Iris pigment epithelial cell (primary cell): ENCODE measurements around the gene GINS2.

Experiments
- DNase-seq: peaks from one replicate; pipeline ENCODE4 v3.0.0-alpha.2; 2011; ENCODE audit warnings: low read depth

Gene GINS2

GRCh38 chr16:85716022-85716679 is 27.4 kb upstream of the GINS2 start:
- no peak for DNase-seq

GRCh38 chr16:85715169-85716021 is 26.6 kb upstream of the GINS2 start:
- DNase-seq: peak; percentile 24

DNA sequence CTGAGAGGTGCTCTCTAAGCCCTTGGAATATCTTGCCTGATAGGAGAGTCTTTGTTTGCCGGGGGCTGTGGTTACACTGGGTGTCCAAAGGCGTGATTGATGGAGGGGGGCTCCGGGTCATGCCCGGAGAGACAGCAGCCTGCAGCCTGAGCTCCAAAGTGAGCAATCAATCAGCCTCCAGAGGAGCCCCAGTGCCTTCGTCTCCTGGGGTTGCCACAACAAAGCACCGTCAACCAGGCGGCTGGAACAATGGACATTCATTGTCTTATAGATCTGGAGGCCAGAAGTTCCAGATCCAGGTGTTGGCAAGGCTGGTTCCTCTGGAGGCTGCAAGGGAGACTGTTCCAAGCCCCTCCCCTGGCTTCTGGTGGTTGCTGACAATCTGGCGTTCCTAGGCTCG is 24.0 kb upstream of the GINS2 start:
- DNase-seq: no peak

DNA sequence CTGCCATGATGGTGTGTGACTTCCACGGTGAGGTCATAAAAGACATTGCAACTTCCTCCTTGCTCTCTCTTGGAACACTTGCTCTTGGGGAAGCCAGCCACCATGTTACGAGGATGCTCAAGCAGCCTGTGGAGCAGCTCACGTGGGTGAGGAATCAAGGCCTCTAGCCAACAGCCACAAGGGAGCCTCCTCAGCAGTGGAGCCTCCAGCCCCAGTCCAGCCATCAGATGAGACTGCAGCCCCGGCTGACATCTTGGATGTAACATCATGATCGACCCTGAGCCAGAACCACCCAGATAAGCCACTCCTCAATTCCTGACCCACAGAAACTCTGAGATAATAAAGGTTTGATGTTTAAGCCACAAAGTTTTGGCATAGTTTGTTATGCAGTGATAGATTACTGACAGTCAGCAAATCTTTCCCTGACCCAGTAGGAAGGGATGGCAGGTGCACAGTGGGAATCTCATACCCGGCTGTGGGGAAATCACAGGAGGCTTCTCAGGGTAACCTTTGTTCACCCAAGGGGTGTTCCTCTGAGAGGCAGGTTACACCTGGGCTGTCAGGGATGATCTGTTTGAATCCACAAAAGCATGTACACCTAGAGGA is 23.3 kb upstream of the GINS2 start:
- no peak for DNase-seq

DNA sequence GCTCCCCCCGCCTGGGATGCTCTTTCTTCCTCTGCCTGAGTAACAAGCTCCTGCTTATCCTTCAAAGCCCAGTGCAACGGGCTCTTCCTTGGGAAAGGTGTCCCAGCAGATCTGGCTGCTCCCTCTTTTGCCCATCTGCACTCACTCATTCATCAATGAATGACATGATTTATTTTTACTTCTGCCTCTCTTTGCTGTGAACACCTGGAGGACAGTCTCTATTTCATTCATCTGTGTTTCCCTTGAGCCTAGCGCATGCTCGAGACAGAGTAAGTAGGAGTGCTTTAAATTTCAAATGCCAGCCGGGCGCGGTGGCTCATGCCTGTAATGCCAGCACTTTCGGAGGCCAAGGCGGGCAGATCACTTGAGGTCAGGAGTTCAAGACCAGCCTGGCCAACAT is 22.0 kb upstream of the GINS2 start:
- DNase-seq: no peak

GRCh38 chr16:85709766-85710585 is 21.2 kb upstream of the GINS2 start:
- no peak for DNase-seq

DNA sequence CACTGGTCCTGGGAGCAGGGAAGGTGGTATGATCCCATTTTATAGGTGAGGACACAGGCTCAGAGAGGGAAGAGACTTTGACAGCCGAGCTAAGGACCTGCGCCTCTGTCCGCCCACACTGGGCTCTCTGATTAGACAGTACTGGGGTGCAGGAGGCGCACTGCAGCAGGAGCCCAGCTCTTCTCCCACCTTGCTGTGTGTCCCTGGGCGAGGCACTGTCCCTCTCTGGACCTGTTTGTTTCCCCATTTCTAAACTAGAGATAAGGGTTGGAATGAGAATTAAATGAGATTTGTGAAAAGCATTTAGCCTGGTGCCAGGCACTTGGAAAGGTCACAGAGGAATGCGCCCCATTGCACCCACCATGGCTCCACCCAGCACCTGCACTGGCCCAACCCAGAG is 19.6 kb upstream of the GINS2 start:
- no peak for DNase-seq

- DNase-seq: no peak
Measured at GRCh38 chr16:85707528-85708095, 18.9 kb upstream of the GINS2 start.

- DNase-seq: no peak
Measured at GRCh38 chr16:85706449-85707034, 17.8 kb upstream of the GINS2 start.

DNA sequence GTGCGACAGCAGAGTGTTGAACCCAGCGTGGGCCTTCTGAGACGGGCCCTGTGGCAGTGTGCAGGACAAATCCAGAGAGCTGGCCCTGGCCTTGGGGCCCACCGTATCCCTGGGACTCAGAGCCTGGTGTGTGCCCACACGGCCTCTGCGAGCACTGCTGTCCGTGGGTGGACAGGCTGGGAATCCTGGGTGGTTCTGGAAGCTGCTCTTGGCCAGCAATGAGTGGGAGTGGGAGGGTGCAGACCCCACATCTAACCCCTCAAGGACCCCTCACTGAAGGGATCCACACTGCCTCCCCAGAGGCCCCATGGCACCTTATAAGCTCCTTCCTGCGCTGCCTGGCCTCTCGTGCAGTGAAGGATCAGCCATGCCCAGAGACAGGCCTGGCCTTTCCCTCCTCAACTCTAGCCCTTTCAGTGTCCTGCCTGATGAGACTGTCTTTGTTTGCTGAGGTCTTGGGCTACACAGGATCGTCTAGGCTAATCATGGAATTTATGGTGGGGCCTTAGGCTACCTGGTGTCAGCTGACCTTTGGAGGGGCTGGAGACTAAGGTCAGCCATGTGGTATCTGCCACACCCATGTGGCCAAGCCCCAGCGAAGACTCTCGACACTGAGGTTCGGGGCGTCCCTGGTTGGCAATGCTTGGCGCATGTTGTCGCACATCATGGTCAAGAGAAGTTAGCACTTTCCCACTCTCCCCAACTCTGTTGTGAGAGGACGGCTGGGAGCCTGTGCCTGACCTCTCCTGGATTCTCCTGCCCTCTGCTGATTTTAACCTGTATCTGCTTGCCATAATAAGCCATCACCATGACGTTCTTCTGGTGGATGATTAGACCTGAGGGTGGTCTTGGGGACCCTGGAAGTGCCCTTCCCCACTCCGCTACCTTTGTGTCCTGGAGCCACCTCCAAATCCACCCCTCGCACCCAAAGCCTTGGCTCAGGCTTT is 16.4 kb upstream of the GINS2 start:
- DNase-seq: no peak

DNA sequence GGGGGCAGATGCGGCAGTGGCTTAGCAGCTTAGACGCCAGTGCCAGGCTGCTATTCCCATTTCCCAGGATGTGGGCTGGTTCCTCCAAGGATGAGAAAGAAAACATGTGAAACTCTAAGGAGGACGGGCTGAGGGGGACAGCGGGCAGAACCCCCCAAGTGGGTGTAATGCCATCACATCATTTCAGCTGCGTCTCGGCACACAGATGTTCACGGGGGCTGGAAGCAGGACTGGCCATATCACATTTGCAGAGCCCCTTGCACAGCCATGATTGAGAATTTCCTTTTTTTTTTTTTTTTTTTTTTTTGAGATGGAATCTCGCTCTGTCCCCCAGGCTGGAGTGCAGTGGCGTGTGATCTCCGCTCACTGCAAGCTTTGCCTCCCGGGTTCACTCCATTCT is 15.3 kb upstream of the GINS2 start:
- DNase-seq: no peak

- peak; percentile 31 for DNase-seq
Measured at GRCh38 chr16:85699628-85700027, 10.9 kb upstream of the GINS2 start.

GRCh38 chr16:85698935-85699558 is 10.3 kb upstream of the GINS2 start:
- DNase-seq: no peak

GRCh38 chr16:85698459-85698891 is 9.7 kb upstream of the GINS2 start:
- no peak for DNase-seq

DNA sequence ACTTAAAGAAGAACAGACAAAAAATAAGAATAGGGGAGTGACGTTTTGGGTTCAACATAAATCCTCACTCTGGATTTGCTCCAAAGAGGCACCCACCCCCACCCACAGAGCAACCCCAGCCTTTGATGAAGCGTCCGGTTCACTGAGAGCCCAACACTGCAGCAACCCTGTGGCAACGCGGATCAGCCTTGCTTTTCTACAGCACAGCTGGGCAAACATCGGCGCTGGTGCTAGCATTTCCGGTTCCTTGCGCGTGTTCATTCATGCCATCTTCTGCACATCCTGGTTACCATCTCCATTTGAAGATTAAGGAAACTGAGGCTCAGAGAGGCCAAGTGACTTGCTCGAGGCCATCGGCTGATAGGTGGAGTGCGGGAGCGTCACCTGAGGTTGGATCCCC is 8.7 kb upstream of the GINS2 start:
- no peak for DNase-seq

DNA sequence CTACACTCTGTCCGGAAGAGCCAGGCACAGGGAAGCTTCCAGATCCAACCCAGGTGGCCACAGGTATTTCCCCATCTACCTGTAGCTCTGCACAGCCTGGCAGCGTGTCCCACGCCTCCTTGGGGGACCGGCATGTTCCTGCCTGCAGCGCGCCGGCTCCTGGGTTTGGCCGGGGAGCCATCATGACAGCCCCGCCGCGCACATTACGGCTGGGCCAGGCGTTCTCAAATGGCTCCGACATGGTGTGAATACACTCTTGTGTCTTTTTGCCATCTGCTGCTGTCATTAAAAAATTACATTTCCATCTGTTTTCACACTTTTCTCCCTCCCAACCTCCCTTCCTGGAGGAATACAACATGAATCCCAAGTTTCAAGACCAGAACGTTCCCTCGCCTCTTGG is 8.0 kb upstream of the GINS2 start:
- no peak for DNase-seq

- DNase-seq: no peak
Measured at GRCh38 chr16:85695196-85696128, 6.7 kb upstream of the GINS2 start.

- DNase-seq: peak; percentile 9
Measured at GRCh38 chr16:85690469-85691064, 1.8 kb upstream of the GINS2 start.
